ENCODE results near the gene PTGES3L.
"Not testable (repeated sequence)": the region's sequence is repeated elsewhere in the genome, so short reads cannot be mapped to it uniquely, and the experiment has no call there.

PTGES3L gene

GRCh38 chr17:42989141-42989540, 9.3 kb upstream of the PTGES3L start:
- TF ChIP-seq CTCF (conservative IDR thresholded peaks at IDR 0.05; ENCODE audit: low read depth, low read length), result no peak
- H3K4me3 ChIP-seq (ENCODE audit: low read depth, low read length), result no peak overlapping the region

GRCh38 chr17:42985225-42985624, 5.3 kb upstream of the PTGES3L start:
- TF ChIP-seq CTCF (conservative IDR thresholded peaks at IDR 0.05; ENCODE audit: low read depth, low read length), result no peak
- H3K4me3 ChIP-seq (ENCODE audit: low read depth, low read length), result no peak overlapping the region
- no peak for DNase-seq (ENCODE audit: low read depth)

More at GRCh38 chr17:42989141-42989540, 9.3 kb upstream of the PTGES3L start:
- DNase-seq (ENCODE audit: low read depth), result no peak

GRCh38 chr17:42982266-42982665, 2.4 kb upstream of the PTGES3L start:
- TF ChIP-seq CTCF (conservative IDR thresholded peaks at IDR 0.05; ENCODE audit: low read depth, low read length), result no peak
- no peak overlapping the region for H3K4me3 ChIP-seq (ENCODE audit: low read depth, low read length)
- DNase-seq (ENCODE audit: low read depth), result no peak

DNA sequence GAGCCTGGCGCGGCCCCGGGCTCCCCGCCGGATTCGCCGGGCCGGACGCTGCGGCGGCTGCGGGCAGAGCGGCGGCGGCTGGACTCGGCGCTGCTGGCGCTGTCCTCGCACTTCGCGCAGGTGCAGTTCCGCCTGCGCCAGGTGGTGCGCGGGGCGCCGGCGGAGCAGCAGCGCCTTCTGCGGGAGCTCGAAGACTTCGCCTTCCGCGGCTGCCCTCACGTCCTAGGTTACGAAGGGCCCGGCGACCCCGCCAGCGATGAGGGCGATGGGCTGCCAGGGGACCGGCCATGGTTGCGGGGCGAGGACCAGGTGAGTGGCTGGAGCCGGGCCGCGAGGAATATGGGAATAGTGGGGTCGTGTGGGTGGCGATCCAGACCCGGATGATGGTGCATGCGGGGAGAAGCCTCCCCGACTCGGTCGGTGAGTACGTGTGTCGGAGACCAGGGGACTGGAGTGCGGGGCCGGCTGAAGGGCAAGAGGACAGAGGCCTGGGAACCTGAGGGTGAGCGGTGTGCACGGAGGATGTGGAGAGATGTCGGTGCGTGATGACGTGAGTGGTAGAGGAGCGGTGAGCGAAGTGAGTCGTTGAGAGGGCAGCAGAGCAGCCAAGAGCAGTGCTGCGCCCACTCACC, 1.0 kb upstream of the PTGES3L start:
- H3K4me3 ChIP-seq (ENCODE audit: low read depth, low read length), result peak overlapping the region; percentile 90
- no peak for TF ChIP-seq CTCF (conservative IDR thresholded peaks at IDR 0.05; ENCODE audit: low read depth, low read length)
- peak; percentile 59 for DNase-seq (ENCODE audit: low read depth)

- H3K4me3 ChIP-seq (ENCODE audit: low read depth, low read length), result peak within 1 kb of the TSS; percentile 90
- no peak for TF ChIP-seq CTCF (conservative IDR thresholded peaks at IDR 0.05; ENCODE audit: low read depth, low read length)
- DNase-seq (ENCODE audit: low read depth), result peak; percentile 81
Measured at GRCh38 chr17:42980274-42980765, 440 bp upstream of the PTGES3L start, which contains the start of gene RUNDC1. RUNDC1 (plus strand) TSS chr17:42980565; CDS start chr17:42980577, 12 bp downstream.

- not testable (repeated sequence) for DNase-seq (ENCODE audit: low read depth); H3K4me3 ChIP-seq (ENCODE audit: low read depth, low read length)
Measured at GRCh38 chr17:42975701-42976100, 4.2 kb downstream of the PTGES3L start.

DNA sequence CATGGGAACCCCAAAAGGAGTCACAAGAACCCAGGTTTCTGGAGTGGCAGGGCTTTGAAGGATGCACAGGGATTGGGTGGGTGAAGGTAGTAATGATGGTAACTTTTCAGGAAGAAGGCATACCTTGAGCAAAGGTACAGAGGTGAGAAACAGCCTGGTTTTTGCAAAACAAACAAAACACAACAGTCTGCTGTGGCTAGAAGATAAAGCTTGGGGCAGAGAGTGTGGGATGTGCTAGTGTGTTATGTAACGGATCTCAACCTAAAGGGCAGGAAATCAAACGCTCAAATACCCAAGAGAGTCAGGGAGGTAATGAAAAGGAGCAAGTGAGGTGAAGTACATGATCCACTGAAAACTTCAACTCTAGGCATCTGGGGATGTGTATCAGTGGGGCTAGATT, 4.6 kb downstream of the PTGES3L start:
- no peak overlapping the region for H3K4me3 ChIP-seq (ENCODE audit: low read depth, low read length)
- DNase-seq (ENCODE audit: low read depth), result no peak
- TF ChIP-seq CTCF (conservative IDR thresholded peaks at IDR 0.05; ENCODE audit: low read depth, low read length), result no peak

GRCh38 chr17:42973323-42973722, 6.6 kb downstream of the PTGES3L start:
- DNase-seq (ENCODE audit: low read depth); H3K4me3 ChIP-seq (ENCODE audit: low read depth, low read length): not testable (repeated sequence)
